ENCODE measurements around the gene AP2S1. TPM values are rescaled to one million over a fixed set of nuclear protein-coding genes. Genes with fewer than 3 reads are reported as not detected.

AP2S1 gene
- total and polyA plus RNA-seq, 2 donors (not counting 3 experiments of a cell fraction or from before 2014, with no cell fraction given) = 313 to 376 TPM

DNA sequence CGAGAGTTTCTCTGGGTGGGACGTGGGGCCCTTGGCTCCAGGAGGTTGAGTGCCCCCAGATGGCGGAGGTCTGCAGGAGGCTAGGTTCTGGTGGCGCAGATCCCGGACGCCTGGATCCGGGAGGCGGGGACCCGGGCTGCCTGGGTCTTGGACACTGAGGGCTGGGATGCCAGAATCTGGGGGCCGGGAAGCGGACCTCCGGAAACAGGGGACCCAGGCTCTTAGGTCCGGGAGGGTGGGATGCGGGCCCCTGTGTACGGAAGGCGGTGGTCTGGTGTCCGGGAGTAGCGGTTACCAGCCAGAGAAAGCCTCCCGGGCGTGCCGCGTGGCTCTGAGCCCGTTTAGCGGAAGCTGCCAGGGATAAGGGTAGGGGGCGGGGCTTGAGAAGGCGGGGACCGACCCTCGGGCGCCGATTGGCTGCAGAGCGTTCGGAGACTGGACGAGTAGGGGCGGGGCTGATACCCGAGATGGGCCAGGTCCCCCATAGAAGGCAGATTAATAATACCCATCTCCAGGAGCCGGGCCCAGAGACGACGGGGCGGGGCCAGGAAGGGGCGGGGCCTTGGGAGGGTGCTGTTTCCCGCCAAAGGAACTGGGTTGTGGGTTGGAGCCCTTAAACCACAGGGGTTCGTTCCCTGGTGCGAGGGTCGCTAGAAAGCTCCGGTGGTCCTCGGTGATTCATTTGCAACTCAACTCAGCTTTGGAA is 62.2 kb downstream of the AP2S1 start, which contains the start of gene SLC1A5:
SLC1A5 (minus strand) TSS at position 333 of the 706 bp plus-strand sequence. CDS start 629 bp downstream, outside the sequence.
- no TSS peak for BruUV-seq (replicated peaks)

More for the DNA sequence above, 62.2 kb downstream of the AP2S1 start, which contains the start of gene SLC1A5:
- no peaks in the 10 kb centered on the region for H3K9me3 ChIP-seq (replicated peaks; ENCODE audit: control insufficient read depth, insufficient read depth, low read length)
- peak within 1 kb of the TSS; percentile 98 for H3K27ac ChIP-seq (ENCODE audit: insufficient read depth, low read depth, low read length)
- peak within 1 kb of the TSS; percentile 60 to 99 (median 89) for H3K4me3 ChIP-seq (replicated peaks in 1 of 3; ENCODE audit: insufficient read depth in 1 of 3, low read depth in 1 of 3, low read length in 3 of 3)
- peak within 1 kb of the TSS; percentile 23 for H2AFZ ChIP-seq (ENCODE audit: low read depth, low read length)
- H3K4me2 ChIP-seq (ENCODE audit: insufficient read depth, low read length) = peak within 1 kb of the TSS; percentile 79
- H3K79me2 ChIP-seq (ENCODE audit: control insufficient read depth, insufficient read depth, low read length) = peaks cover 49% of the 10 kb centered on the region
- ChIA-PET POLR2A (interaction anchor here (0.6 to 2.5 kb wide), 13 partner anchors 8 to 188 kb away, joined by 3 to 24 read pairs (median 4); partner anchors contain the start of genes AP2S1 and DACT3), CTCF (interaction anchor here (0.8 to 6.7 kb wide), 7 partner anchors 11 to 52 kb away, joined by 3 to 63 read pairs (median 3); no protein-coding TSS in a partner anchor)
- DNase-seq (ENCODE audit: low read depth, low spot score) = peak; percentile 96
- dilution Hi-C loops (cut with MboI; ENCODE audit: extremely low pct_ligation_motif_present, low sequenced_read_pairs) = no loop called here
- H3K4me1 ChIP-seq (ENCODE audit: control insufficient read depth, extremely low read depth, insufficient read depth, low read length) = peaks cover 33% of the 10 kb centered on the region
- intact Hi-C loops (cut with micrococcal nuclease) = loop anchor here (1.0 to 5.0 kb wide), 2 partner anchors 62 to 469 kb away; partner anchors contain the start of genes AP2S1 and CCDC9
- H3K9ac ChIP-seq (replicated peaks; ENCODE audit: extremely low read depth, insufficient read depth, low read length) = peak within 1 kb of the TSS; percentile 94
- H4K20me1 ChIP-seq (replicated peaks; ENCODE audit: control insufficient read depth, extremely low read depth, insufficient read depth, low read length) = no peaks in the 10 kb centered on the region
- H3K27me3 ChIP-seq (ENCODE audit: control insufficient read depth in 2 of 2, insufficient read depth in 2 of 2, low read length in 2 of 2) = no peaks in the 10 kb centered on the region
- TF ChIP-seq MAX (IDR thresholded peaks at IDR 0.05; ENCODE audit: insufficient read depth, insufficient read length) = peak; percentile 31
- peak; percentile 100 for TF ChIP-seq POLR2AphosphoS5 (IDR thresholded peaks at IDR 0.05; ENCODE audit: insufficient read depth, low read depth, low read length)
- TF ChIP-seq FOS (IDR thresholded peaks at IDR 0.05; ENCODE audit: borderline replicate concordance, insufficient read depth, low read length) = no peak
- TF ChIP-seq CTCF (IDR thresholded peaks at IDR 0.05; ENCODE audit: extremely low read depth in 1 of 2, insufficient read depth in 1 of 2, low read depth in 1 of 2, low read length in 2 of 2) = no peak
- TF ChIP-seq MYC (IDR thresholded peaks at IDR 0.05; ENCODE audit: low read depth, low read length) = peak; percentile 82
- TF ChIP-seq POLR2A (IDR thresholded peaks at IDR 0.05; ENCODE audit: low read depth, low read length) = peak; percentile 100
- no peaks in the 10 kb centered on the region for H3K36me3 ChIP-seq (ENCODE audit: control insufficient read depth in 2 of 2, extremely low read depth in 1 of 2, insufficient read depth in 2 of 2, low read length in 2 of 2)
- H3K9me1 ChIP-seq (replicated peaks; ENCODE audit: control insufficient read depth, extremely low read depth, insufficient read depth, low read length) = no peaks in the 10 kb centered on the region
- peak; percentile 92 for FAIRE-seq

Small RNAs within 50 kb of the gene (small RNA-seq; reads per million reads assigned to genes)
- gene AC008622.3 (ENCODE audit: insufficient read depth, insufficient read length, low read depth, low replicate concordance) (not detected), gene HNRNPMP2 (ENCODE audit: insufficient read depth, insufficient read length, low read depth, low replicate concordance) (not detected)

Other genes starting within 250 kb of the AP2S1 start
- 305 and 351 TPM in 2 replicates for gene CALM3, start 249.5 kb downstream of the AP2S1 start, total RNA-seq
- gene CALM3, start 249.5 kb downstream of the AP2S1 start, polyA plus RNA-seq = 328 and 425 TPM in 2 replicates
- gene PTGIR, start 225.8 kb downstream of the AP2S1 start, total RNA-seq = 0.55 and 1.1 TPM in 2 replicates
- gene PTGIR, start 225.8 kb downstream of the AP2S1 start, polyA plus RNA-seq = 2.7 and 3.8 TPM in 2 replicates
- not detected in 2 replicates for gene GNG8, start 214.6 kb downstream of the AP2S1 start, total RNA-seq
- gene GNG8, start 214.6 kb downstream of the AP2S1 start, polyA plus RNA-seq = not detected in 2 replicates
- gene DACT3, start 189.7 kb downstream of the AP2S1 start, total RNA-seq = 0.22 and 0.65 TPM in 2 replicates
- gene DACT3, start 189.7 kb downstream of the AP2S1 start, polyA plus RNA-seq = 0.76 and 0.83 TPM in 2 replicates
- 94.9 and 101 TPM in 2 replicates for gene PRKD2, start 133.7 kb downstream of the AP2S1 start, total RNA-seq
- 40.4 and 42.4 TPM in 2 replicates for gene PRKD2, start 133.7 kb downstream of the AP2S1 start, polyA plus RNA-seq
- 28.6 and 32.8 TPM in 2 replicates for gene FKRP, start 104.8 kb downstream of the AP2S1 start, total RNA-seq
- gene FKRP, start 104.8 kb downstream of the AP2S1 start, polyA plus RNA-seq = 31.5 and 33.5 TPM in 2 replicates
- gene STRN4, start 104.4 kb downstream of the AP2S1 start, total RNA-seq = 108 and 116 TPM in 2 replicates
- gene STRN4, start 104.4 kb downstream of the AP2S1 start, polyA plus RNA-seq = 144 and 179 TPM in 2 replicates
- 105 and 114 TPM in 2 replicates for gene SLC1A5, start 62.3 kb downstream of the AP2S1 start, total RNA-seq
- gene SLC1A5, start 62.3 kb downstream of the AP2S1 start, polyA plus RNA-seq = 114 TPM in 2 replicates
- gene ARHGAP35, start 10.2 kb upstream of the AP2S1 start, total RNA-seq = 47.3 and 51.3 TPM in 2 replicates
- gene ARHGAP35, start 10.2 kb upstream of the AP2S1 start, polyA plus RNA-seq = 25.7 and 28.3 TPM in 2 replicates
- gene NPAS1, start 169.0 kb upstream of the AP2S1 start, total RNA-seq = 0.62 TPM in 1 of 2 replicates, not detected in the other
- 0.18 and 0.40 TPM in 2 replicates for gene NPAS1, start 169.0 kb upstream of the AP2S1 start, polyA plus RNA-seq
- gene TMEM160, start 197.8 kb upstream of the AP2S1 start, total RNA-seq = 40.4 and 43.1 TPM in 2 replicates
- 79.9 and 103 TPM in 2 replicates for gene TMEM160, start 197.8 kb upstream of the AP2S1 start, polyA plus RNA-seq

All from endothelial cell of umbilical vein (primary cell).